ENCODE results near the gene C17orf50. TPM values are rescaled to one million over a fixed set of nuclear protein-coding genes. Genes with fewer than 3 reads are reported as not detected.

The C17orf50 gene
- polyA plus RNA-seq, 3 donors, result 0.25 to 0.26 TPM; not detected in 1

DNA sequence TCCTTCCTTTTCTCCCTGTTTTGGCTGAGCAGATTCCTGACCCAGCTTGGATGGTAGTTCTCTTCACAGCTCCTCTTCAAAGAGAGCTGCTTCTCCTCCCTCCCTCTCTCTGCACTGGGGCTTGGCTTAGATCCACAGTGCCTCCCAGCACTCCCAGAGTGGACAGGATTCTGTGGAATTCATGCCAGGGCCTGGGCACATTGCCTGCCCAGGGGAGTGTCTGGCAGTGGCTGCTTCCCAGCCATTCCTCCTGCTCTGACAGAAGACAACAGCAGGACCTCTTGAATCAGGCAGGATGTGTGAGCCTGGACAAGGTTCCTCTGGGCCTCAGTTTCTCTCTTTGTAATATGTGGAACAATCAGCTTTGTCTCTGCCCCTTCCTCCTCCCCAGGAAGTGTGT lies 39.3 kb downstream of the C17orf50 start:
- no peak for DNase-seq (ENCODE audit: extremely low read depth in 1 of 11, low read depth in 9 of 11, low spot score in 4 of 11)

DNA sequence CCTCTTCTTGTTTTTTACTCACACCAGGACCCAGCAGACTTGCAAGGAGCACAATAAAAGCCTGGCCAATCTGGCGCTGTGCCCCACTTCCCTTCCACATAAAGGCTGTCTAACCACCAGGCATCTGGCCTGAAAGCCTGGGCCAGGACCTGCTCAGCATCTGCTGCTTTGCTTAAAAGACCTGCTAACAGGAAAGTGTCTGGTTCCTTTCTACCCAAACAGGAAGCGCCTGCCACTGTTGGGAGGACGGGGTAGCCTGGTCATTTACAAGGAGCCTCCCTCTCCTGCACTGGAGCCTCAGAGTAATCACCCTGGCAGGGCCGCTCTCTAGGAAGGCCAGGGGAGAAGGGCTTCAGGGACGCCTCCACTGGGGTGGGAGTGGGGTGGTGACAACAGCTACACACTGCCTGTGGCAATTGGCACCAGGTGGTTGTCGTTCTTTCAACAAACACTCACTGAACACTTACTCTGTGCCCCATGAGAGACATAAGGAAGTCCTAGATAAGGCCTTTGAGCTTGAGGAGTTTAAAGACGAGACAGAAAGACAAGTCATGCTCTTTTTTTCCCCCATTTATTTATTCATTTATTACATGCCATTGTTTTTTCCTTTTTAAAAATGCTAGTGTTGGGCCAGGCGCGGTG lies 41.0 kb downstream of the C17orf50 start:
- DNase-seq (ENCODE audit: extremely low read depth in 1 of 11, low read depth in 9 of 11, low spot score in 4 of 11), result peak in 1 of 11 donors; percentile 20

DNA sequence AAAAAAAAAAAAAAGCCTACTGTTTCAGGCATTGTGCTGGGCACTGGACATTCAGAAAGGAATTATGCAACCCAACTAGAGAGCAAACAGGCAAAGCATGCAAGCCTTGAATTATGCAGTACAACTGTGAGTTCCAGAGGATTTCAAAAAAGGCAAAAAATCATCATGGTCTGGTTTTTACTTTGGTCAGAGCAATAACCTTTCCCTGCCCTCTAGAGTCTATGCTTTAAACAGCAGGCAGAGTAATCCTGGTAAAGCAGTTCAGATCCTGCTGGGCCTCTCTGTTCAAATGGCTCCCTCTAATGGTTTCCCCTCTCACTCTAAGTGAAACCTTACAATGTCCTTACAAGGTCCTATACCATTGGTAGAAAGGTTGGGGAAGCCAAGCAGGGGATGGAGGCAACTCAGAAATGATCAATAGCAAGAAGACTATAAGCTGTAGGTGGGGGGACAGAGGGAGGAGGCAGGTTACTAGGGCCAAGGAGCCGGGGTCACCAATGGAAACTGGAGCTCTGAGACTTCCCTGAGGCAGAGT lies 44.0 kb downstream of the C17orf50 start:
- peak in 10 of 11 donors; percentile 47 to 82 (median 66) for DNase-seq (ENCODE audit: extremely low read depth in 1 of 11, low read depth in 9 of 11, low spot score in 4 of 11)

DNA sequence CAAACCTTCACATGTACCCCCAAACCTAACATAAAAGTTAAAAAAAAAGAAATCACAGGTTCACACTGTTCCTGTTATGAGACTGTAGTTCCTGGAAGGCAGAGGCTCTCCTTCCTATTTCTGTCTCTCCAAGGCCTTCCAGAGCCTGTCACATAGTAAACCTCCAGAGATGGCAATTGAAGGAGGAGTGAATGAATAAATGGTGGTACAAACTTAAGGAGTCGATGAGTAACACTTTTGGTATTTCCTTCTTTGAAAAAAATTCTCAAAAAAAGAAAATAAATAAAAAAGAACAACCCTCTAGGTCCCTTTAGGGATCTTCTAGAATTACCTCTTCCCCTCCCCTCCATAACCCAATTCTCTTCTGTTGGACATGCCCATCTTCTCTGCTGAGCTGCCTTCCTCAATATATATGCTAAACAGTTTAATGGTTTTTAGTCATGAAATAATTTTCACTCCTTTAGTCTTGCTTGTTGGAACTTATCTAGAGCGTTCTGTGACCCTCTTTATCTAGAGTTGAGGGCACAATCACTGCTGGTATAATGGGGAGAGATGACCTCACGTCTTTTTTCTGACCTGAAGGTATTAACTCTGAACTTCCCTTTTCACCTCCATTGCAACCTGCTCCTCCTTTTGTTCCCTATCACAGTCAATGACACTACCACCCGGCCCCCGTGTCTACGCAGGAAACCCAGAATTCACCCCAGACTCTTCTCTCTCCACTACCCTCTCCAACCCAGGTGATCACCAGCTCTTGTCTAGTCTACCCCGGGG lies 46.9 kb downstream of the C17orf50 start:
- DNase-seq (ENCODE audit: extremely low read depth in 1 of 11, low read depth in 9 of 11, low spot score in 4 of 11), result no peak

DNA sequence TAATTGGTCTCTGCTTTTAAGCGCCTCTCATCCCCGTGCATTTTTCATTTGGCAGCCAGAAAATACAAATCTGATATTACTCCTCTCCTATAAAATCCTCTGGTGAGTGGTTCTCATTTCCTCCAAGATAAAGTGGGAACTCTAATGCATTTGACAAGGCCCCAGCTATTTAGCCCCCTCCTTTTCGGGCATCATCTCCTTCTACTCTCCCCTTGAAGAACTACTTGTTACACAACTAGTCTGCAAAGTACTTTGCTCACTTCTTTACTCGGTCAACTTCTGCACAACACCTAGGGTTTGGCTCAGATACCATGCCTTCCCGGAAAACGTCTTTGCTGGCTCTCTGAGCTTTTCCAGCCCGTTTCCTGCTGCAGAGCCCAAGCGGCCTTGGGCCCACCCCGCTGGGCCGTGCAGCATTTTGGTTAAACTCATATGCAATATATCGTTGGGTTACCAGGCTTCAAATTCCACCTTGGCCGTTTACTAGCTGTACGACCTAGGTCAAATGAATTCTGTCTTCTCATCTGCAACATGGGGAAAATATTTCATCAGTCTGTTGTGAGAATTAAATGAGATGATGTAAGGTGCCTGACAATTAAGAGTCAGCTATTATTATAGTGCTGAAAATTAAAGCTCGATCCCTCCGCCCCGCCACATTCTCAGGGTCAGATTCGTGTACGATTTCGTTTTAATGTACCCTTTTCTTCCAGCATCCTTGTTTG lies 47.7 kb downstream of the C17orf50 start:
- DNase-seq (ENCODE audit: extremely low read depth in 1 of 11, low read depth in 9 of 11, low spot score in 4 of 11), result no peak

DNA sequence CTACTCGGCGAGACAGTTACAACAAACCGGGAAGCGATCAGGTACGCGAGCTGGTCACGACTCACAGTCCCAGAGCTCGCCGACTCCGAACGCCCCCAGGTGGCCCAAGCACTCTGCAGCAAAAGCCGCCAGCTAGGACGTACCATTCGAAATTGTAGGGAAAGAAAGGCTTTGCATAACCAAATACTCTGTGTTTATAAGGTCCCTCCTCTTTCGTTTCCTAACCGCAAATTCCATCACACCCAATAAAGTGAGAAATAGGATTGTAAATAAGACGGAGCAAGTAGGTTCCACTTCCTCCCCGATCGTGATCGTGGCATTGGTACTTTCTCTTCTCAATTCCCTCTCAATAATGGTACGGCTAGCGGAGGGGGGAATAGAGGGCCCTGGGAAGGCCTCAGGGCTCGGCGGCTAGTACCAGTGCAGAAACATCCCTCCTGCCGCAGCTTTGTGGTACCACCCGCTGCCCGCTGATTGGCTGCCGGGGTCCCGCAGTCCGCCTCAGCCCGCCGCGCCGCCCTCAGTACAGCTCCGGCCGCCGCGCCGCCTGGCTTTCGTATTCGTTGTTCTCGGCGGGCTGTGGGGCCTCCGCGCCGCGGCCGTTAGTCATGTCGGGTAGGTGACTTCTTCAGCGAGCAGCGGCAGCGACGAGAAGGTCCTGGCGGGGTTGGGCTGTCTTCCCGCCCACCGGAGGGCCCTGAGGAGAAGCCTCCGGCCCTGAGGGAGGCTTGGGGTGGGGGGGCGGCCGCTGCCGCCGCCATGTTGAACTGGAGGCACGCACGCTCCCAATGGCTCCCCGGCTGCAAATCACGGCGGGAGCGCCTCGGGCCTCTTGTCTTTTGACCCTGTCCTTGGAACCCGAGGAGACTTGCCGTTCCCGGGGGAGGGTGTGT lies 48.5 kb downstream of the C17orf50 start, which contains the start of gene TAF15:
Gene TAF15 (plus strand): TSS at position 523 of the 893 bp plus-strand sequence. CDS start 86 bp downstream, at position 609.
- peak; percentile 92 to 98 (median 96) for DNase-seq (ENCODE audit: extremely low read depth in 1 of 11, low read depth in 9 of 11, low spot score in 4 of 11)

DNA sequence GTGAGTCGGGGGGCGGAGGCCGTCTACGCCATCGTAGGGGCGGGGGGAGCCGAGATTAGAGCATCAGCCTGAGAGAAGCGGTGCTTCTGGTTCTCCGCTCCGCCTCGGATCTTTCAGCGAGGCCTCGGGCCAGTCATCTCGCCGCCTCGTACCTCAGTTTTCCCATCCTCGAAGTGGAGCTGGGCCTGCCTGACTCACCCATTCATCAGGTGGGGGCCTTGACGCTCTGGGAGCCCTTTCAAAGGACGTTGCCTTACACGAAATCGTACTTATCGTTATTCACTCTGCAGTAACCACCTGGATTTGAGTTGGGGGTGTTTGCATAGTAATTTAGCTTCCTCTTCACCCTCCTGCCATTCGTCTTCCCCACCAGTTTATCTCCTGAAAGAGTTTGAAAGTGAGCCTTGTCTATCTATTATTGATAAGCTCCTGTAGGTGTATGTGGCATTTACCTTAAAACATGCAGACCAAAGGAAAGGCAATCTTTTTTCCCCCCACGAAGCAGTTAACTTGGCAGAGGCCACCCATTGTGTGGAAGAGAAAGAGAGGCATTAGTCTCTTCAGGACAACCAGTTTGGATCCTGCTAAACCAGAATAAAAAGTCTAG lies 49.3 kb downstream of the C17orf50 start:
- DNase-seq (ENCODE audit: extremely low read depth in 1 of 11, low read depth in 9 of 11, low spot score in 4 of 11), result peak in 2 of 11 donors; percentile 18 to 32

DNA sequence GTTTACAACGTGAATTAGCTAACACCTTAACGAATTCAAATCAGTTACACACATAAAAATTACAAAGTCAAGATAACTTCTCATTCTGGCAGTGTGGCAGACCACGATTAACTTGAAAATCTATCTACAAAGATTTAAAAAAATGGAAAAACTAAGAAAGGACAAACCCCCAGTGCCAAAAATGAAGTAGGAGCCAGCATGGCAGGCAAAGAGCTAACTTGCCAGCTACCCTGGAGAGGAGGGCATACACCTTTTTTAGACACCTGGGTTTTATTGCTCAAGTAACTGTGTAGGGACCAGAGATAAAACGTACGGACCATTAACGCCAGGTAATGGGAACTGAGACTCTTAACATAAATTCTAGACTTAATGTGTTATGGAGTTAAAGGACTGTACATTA lies 51.1 kb downstream of the C17orf50 start:
- no peak for DNase-seq (ENCODE audit: extremely low read depth in 1 of 11, low read depth in 9 of 11, low spot score in 4 of 11)

DNA sequence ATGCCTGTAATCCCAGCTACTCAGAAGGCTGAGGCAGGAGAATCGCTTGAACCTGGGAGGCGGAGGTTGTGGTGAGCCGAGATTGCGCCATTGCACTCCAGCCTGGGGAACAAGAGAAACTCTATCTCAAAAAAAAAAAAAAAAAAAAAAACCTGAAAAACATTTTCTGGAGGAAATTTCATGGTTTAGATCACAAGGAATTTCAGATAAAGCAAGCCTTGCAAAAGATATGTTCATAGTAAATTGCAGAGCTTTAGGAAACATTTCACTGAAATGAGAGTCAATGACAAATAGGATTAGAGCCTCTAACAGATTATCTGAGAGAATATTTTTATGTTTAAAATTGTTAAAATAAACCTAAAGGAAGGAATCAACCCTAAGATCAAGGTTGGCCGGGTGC lies 51.8 kb downstream of the C17orf50 start:
- DNase-seq (ENCODE audit: extremely low read depth in 1 of 11, low read depth in 9 of 11, low spot score in 4 of 11), result no peak

Other genes with a start within 250 kb of the C17orf50 start
- under 1 TPM; 0.13 to 0.33 (median 0.16) TPM for gene SLFN12L, start 223.2 kb upstream of the C17orf50 start, polyA plus RNA-seq (ENCODE audit: insufficient read length in 3 of 3)
- gene SLFN14, start 200.1 kb upstream of the C17orf50 start, polyA plus RNA-seq (ENCODE audit: insufficient read length in 3 of 3), result under 1 TPM; 0.18 to 0.23 (median 0.19) TPM
- gene PEX12, start 182.3 kb upstream of the C17orf50 start, polyA plus RNA-seq (ENCODE audit: insufficient read length in 3 of 3), result 10 to 100 TPM; 10.1 to 11.4 (median 10.6) TPM
- 100 to 1,000 TPM; 124 to 141 (median 126) TPM for gene AP2B1, start 173.6 kb upstream of the C17orf50 start, polyA plus RNA-seq (ENCODE audit: insufficient read length in 3 of 3)
- 10 to 100 TPM; 11.0 to 18.4 (median 11.7) TPM for gene RASL10B, start 29.2 kb upstream of the C17orf50 start, polyA plus RNA-seq (ENCODE audit: insufficient read length in 3 of 3)
- under 1 TPM; 0.06 to 0.08 (median 0.08) TPM for gene GAS2L2, start 7.6 kb upstream of the C17orf50 start, polyA plus RNA-seq (ENCODE audit: insufficient read length in 3 of 3)
- gene MMP28, start 34.8 kb downstream of the C17orf50 start, polyA plus RNA-seq (ENCODE audit: insufficient read length in 3 of 3), result 1 to 10 TPM; 1.3 to 2.4 (median 2.1) TPM
- gene TAF15, start 48.6 kb downstream of the C17orf50 start, polyA plus RNA-seq (ENCODE audit: insufficient read length in 3 of 3), result 100 to 1,000 TPM; 232 to 250 (median 245) TPM
- gene HEATR9, start 108.0 kb downstream of the C17orf50 start, polyA plus RNA-seq (ENCODE audit: insufficient read length in 3 of 3), result under 1 TPM in 1 of 3 donors, not detected in 2; 0.09 TPM
- 1 to 10 TPM; 1.9 to 2.1 (median 2.0) TPM for gene CCL5, start 119.5 kb downstream of the C17orf50 start, polyA plus RNA-seq (ENCODE audit: insufficient read length in 3 of 3)
- 1 to 10 TPM; 2.3 to 3.6 (median 3.4) TPM for gene RDM1, start 169.9 kb downstream of the C17orf50 start, polyA plus RNA-seq (ENCODE audit: insufficient read length in 3 of 3)
- gene LYZL6, start 182.8 kb downstream of the C17orf50 start, polyA plus RNA-seq (ENCODE audit: insufficient read length in 3 of 3), result not detected
- under 1 TPM; 0.14 to 0.36 (median 0.20) TPM for gene CCL16, start 220.6 kb downstream of the C17orf50 start, polyA plus RNA-seq (ENCODE audit: insufficient read length in 3 of 3)
- 10 to 100 TPM; 12.9 to 23.9 (median 14.8) TPM for gene CCL14, start 225.8 kb downstream of the C17orf50 start, polyA plus RNA-seq (ENCODE audit: insufficient read length in 3 of 3)
- 1 to 10 TPM; 6.4 to 7.7 (median 6.9) TPM for gene CCL15, start 240.7 kb downstream of the C17orf50 start, polyA plus RNA-seq (ENCODE audit: insufficient read length in 3 of 3)

Measured in renal cortex interstitium (tissue), 11 donors.